NB4 (cell line): ENCODE data around the gene CRABP1.
A peak's percentile ranks its signal among the peaks of the same experiment; 100 is the strongest.

Source experiments
- DNase-seq: peaks from one replicate; pipeline ENCODE4 v3.0.0; 2010; ENCODE audit warnings: low read depth
- H3K4me3 ChIP-seq: one replicate; pipeline ENCODE4 v1.5.1; 2011; ENCODE audit warnings: mild to moderate bottlenecking, low read depth, low read length, moderate library complexity
- MYC ChIP-seq: IDR thresholded peaks from 2 replicates; pipeline ENCODE4 v1.6.1; 2011; ENCODE audit warnings: low read depth, low read length
- POLR2A ChIP-seq: IDR thresholded peaks from 2 replicates; pipeline ENCODE4 v1.6.1; 2011; ENCODE audit warnings: mild to moderate bottlenecking; ENCODE audit not compliant: insufficient read length; ENCODE audit errors: extremely low read depth
- TF ChIP-seq, protein P1 (sequence below): IDR thresholded peaks from 2 replicates; pipeline ENCODE4 v1.6.1; 2011; ENCODE audit warnings: low read depth, low read length
- TF ChIP-seq, protein P2 (sequence below): IDR thresholded peaks from one replicate; pipeline ENCODE4 v1.5.1; 2012; ENCODE audit warnings: low read depth, low read length

The CRABP1 gene

GRCh38 chr15:78315686-78316282 is 24.4 kb upstream of the CRABP1 start:
- TF ChIP-seq MYC, result no peak
- TF ChIP-seq POLR2A, result no peak
- TF ChIP-seq, protein P1, sequence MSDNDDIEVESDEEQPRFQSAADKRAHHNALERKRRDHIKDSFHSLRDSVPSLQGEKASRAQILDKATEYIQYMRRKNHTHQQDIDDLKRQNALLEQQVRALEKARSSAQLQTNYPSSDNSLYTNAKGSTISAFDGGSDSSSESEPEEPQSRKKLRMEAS, result no peak
- TF ChIP-seq, protein P2, sequence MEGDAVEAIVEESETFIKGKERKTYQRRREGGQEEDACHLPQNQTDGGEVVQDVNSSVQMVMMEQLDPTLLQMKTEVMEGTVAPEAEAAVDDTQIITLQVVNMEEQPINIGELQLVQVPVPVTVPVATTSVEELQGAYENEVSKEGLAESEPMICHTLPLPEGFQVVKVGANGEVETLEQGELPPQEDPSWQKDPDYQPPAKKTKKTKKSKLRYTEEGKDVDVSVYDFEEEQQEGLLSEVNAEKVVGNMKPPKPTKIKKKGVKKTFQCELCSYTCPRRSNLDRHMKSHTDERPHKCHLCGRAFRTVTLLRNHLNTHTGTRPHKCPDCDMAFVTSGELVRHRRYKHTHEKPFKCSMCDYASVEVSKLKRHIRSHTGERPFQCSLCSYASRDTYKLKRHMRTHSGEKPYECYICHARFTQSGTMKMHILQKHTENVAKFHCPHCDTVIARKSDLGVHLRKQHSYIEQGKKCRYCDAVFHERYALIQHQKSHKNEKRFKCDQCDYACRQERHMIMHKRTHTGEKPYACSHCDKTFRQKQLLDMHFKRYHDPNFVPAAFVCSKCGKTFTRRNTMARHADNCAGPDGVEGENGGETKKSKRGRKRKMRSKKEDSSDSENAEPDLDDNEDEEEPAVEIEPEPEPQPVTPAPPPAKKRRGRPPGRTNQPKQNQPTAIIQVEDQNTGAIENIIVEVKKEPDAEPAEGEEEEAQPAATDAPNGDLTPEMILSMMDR, result peak; percentile 36
- peak; percentile 51 for DNase-seq
- no peak overlapping the region for H3K4me3 ChIP-seq

DNA sequence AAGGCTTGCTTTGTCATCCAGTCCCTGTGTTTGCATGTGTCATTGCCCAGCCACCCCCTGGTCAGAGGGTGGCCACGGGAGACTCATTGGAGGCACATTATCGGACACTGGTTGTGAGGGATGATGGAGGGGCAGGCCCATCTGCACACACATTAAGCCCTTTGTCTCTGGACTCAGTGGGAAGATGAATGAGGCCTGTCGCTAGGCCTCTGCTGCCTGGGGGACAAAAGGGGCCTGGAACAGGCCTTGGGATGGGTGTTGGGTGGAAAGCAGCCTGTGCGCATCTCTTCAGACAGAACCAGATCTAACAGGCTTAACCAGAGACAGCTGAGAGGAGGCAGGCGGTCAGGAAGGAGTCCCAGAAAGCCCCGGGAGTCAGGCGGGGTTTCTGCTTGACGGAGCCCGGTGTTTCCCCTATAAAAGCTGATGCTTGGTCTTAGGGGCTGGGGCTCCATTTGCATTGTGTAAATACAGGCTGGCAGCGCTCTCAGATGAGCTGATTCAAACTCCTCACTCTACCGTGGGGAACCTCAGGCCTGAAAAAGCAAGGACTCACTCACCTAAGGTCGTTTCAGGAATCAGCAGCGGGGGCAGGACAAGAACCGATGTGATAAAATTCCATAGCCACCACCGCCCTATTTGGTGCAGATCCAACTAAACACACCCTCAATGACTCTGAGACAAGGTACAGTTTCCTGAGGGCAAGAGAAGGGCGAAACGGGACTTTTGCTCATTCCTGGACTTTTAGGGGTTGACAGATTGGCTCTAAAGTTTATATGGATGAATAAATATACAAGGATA is 23.7 kb upstream of the CRABP1 start:
- DNase-seq, result no peak
- no peak overlapping the region for H3K4me3 ChIP-seq
- TF ChIP-seq, protein P2, result no peak
- TF ChIP-seq POLR2A (no peak), MYC (no peak)
- TF ChIP-seq, protein P1, result no peak

- TF ChIP-seq MYC, result no peak
- TF ChIP-seq, protein P2, result peak; percentile 25
- no peak overlapping the region for H3K4me3 ChIP-seq
- DNase-seq, result peak; percentile 45
Observed at GRCh38 chr15:78317145-78317836, 22.9 kb upstream of the CRABP1 start.

GRCh38 chr15:78319588-78319987 is 20.6 kb upstream of the CRABP1 start:
- TF ChIP-seq MYC, result no peak
- no peak overlapping the region for H3K4me3 ChIP-seq
- no peak for DNase-seq

DNA sequence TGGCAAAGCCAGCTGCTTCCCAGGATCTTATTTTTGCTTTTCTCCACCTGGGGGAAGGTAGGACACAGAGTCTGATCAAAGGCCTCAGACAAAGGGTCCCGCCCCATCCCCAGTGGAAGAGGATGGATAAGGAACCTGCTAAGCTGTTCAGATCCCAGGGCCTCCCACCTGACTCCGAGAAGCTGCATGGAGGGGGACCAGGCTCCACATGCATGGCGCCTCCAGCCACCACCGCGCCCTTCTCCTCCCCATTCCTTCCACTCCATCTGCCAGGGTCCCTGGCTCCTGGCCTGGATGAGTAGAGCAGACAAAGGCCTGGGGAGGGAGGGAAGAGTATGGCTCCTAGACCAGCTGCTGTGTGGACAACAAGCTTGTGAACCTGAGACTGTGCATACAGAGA is 20.0 kb upstream of the CRABP1 start:
- TF ChIP-seq, protein P1, result no peak
- no peak for TF ChIP-seq POLR2A
- TF ChIP-seq, protein P2, result no peak
- TF ChIP-seq MYC, result no peak
- no peak overlapping the region for H3K4me3 ChIP-seq
- DNase-seq, result no peak

DNA sequence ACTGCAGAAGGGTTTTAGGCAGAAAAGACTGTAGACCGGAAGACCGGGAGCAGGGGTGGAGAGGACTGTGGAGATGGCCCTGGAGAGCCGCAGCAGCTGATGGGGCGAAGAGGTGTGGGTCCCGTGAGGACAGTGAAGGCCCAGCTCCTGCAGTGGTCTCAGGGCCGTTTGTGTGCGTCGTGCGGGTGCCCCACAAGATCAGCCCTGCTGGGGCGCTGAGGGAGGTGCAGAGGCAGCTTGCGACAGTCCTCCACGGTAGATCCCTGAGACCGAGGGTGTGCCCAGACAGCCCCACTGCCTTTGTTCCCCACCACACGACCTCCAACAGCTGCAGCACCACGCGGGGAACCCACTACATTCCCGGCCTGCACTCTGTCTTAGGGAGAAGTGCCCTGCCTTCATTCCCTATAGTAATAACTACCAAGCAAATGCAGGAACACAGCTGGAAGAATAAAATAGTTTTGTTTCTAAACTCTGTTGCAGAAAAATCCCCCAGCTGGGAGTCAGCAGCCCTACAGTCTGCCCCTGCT is 19.0 kb upstream of the CRABP1 start:
- H3K4me3 ChIP-seq, result no peak overlapping the region
- TF ChIP-seq, protein P2, result no peak
- TF ChIP-seq, protein P1, result no peak
- TF ChIP-seq POLR2A, result no peak
- no peak for TF ChIP-seq MYC
- DNase-seq, result no peak
